SKM-1 treated with dmso at 0.1 percent for 144 hours (cell line): Measurements from ENCODE around the gene AKR1C2.
"Not testable (repeated sequence)": the region's sequence is repeated elsewhere in the genome, so short reads cannot be mapped to it uniquely, and the experiment has no call there.

ENCODE experiments used
- DNase-seq: peaks from one replicate; lab custom pipeline; 2025; ENCODE audit not compliant: unreplicated experiment; lab: John Stamatoyannopoulos, UW

AKR1C2 gene

DNA sequence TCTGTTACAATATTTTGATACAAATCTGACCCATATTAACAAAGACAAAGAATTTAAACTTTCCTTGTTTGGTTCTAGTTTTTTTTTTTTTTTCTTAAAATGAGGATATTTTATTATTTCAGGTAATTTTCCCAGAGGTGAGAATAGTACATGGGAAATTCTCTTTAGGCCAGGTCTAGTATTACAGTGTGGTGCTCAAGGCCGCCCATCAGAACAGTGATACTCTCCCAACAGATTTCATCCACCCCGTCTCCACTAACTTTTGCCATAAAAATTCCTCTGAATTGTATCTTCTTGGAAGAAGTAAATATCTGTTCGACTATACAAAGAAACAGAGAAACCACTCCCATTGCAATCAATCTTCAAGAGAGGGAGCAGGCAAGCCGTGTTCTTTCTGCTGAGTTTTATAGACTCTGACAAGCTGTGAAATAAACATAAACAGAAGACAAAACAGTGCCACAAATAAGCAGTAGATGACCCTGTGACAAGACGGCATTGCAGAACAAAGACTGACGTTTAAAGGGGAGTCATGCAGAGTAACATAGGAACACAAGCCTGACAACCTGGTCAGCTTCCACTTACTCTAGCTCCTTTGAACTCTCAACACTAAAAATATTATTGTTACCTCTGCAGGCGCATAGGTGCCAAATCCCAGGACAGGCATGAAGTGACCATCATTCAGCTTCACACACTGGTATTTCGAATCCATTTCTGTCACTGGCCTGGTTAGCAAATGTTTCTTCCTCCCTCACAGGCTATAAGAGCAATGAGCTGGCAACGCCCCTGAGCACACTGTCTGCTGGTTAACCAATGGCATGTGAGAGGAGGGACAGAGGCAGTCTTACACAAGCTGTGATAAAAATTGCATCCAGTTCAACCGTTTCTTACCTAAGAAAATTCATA is at the start of gene AKR1C2:
AKR1C2 (minus strand) TSS at position 731 of the 903 bp plus-strand sequence; CDS start at position 709, 22 bp downstream.
- DNase-seq: not testable (repeated sequence)

DNA sequence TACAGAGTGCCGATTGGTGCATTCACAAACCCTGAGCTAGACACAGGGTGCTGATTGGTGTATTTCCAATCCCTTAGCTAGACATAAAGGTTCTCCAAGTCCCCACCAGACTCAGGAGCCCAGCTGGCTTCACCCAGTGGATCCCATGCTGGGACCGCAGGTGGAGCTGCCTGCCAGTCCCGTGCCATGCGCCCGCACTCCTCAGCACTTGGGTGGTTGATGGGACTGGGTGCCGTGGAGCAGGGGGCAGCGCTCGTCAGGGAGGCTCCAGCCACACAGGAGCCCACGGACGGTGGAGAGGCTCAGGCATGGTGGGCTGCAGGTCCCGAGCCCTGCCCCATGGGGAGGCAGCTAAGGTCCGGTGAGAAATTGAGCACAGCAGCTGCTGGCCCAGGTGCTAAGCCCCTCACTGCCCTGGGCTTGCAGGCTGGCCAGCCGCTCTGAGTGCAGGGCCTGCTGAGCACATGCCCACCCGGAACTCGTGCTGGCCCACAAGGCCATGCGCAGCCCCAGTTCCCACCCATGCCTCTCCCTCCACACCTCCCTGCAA is 49.4 kb upstream of the AKR1C2 start:
- DNase-seq: not testable (repeated sequence)

DNA sequence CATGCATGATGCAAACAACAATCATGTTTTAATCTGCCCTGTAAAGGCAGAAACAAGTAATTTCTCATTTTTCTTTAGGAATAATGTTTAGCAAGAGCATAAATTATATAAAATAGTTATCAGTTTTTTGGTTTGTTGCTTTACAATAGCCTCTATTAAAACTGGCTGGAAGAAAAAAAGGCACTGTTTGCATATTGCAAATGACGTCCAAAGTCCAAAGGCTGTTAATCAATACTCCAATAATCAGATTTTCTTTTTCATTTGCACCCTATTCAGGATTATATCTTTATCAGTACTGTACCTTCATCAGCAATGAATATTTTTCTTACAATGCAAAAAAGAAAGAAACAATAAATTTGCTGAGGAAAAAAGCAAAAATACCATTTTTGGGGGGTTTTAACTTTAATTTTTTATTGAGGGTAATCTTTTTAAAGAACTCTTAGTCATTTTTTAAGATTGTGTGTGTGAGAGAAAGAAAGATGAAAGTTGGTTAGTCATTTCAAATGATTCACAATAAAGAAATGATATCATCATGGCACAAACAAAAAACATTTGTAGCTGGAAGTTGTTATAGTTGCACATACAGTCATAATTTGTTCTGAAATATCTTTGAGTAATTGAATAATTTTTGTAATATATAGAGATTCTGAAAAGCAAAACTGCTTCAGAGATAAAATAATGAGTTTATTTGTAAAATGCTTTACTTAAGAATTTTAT is 44.4 kb upstream of the AKR1C2 start:
- DNase-seq: no peak

DNA sequence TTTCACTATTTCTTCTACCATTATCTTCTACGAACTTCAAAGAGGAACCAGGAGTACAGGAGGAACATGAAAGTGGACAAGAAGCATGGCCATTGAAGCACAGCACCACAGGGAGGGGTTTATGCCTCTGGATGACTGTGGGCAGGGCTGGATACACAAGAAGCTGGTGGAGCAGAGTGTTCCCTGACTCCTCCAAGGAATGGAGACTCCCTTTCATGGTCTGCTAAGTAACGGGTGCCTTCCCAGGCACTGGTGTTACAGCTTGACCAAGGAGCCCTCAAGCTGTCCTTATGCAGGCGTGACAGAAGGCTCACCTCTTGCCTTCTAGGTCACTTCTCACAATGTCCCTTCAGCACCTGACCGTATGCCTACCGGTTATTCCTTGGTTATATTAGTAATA is 43.4 kb upstream of the AKR1C2 start:
- not testable (repeated sequence) for DNase-seq

DNA sequence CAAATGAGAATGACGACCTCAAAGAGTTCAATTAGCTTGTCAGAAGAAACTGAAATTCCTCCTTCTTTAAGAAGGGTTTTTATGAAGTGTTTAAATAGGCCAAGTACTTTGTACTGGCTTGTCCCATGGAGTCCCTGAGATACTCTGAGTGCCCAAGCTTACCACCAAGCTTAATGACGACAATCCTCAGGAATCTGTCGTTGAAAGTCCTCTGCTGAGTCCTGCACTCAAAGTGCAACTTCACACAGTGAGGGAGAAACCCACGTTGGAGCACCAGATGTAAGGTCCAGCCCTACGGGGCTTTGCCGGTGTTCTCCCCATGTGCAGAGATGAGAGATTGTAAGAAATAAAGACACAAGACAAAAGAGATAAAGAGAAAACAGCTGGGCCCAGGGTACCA is 42.8 kb upstream of the AKR1C2 start:
- DNase-seq: no peak

DNA sequence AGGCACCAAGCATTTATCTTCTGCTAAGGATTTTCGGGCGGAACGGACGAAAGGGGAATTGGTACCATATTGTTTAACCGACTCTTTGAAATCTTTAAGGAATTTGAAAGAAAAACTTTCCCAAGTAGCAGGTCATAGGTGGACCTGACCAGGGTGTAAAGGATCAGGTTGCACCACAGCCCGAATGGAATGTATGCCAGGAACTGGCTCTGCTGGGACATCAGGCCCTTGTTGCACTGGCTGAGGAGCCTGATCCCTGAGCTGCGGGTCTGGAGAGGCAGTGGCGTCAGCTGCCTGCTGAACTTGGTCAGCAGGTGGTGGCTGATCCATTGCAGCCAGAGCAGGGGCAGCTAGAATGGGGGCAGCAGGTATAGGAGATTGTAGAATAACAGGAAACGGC is 41.4 kb upstream of the AKR1C2 start:
- DNase-seq: no peak

DNA sequence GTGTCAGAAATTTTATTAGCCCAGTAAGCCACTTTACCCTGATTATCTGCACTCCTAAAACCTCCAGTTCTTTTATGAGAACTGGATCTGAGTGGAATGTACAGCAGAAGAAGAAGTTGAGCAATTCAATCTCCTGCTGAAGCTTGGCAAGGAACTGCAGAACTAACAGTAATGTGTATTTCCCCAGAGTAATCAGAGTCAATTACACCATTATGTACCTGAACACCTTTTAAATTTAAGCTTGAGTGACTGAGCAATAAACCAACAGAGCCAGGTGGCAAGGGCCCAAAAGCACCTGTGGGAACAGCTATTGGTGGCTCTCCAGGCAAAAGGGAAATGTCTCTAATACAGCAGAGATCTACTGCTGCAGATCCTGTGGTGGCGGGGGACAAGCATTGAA is 40.1 kb upstream of the AKR1C2 start:
- no peak for DNase-seq

DNA sequence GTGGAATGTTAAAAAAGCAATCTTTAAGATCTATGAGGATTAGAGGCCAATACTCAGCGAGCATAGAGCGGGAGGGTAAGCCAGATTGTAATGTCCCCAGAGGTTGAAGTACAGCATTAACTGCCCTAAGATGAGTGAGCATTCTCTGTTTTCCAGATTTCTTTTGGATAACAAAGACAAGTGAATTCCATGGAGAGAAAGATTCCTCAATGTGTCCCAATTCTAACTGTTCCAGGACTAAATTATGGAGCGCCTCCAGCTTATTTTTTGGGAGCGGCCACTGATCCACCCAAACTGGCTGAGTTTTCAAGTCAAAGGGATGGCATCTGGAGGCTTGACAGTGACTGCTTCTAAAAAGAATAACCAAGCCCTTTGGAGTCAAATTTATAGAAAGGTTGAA is 39.3 kb upstream of the AKR1C2 start:
- DNase-seq: no peak

DNA sequence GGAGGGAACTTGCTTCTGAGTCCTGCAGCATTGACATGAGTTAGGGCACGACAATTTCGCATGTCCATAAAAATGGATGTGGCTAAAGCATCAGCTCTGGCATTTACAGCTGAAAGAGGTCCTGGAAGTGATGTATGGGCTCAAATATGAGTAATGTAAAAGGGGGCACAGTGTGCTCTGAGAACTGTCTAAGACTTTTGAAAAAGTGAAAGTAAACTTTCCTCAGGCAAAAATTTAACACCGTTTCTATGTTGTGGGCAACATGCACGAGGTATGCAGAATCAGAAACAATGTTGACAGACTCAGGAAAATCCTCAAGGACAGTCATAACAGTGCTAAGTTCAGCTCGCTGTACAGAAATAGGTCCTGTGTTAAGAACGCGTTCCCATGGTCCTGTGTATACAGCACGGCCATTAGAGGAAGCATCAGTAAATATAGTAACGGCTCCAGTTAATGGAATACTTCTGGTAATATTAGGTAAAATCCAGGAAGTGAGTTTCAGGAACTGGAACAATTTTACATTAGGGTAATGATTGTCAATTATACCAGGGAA is 37.9 kb upstream of the AKR1C2 start:
- DNase-seq: no peak

DNA sequence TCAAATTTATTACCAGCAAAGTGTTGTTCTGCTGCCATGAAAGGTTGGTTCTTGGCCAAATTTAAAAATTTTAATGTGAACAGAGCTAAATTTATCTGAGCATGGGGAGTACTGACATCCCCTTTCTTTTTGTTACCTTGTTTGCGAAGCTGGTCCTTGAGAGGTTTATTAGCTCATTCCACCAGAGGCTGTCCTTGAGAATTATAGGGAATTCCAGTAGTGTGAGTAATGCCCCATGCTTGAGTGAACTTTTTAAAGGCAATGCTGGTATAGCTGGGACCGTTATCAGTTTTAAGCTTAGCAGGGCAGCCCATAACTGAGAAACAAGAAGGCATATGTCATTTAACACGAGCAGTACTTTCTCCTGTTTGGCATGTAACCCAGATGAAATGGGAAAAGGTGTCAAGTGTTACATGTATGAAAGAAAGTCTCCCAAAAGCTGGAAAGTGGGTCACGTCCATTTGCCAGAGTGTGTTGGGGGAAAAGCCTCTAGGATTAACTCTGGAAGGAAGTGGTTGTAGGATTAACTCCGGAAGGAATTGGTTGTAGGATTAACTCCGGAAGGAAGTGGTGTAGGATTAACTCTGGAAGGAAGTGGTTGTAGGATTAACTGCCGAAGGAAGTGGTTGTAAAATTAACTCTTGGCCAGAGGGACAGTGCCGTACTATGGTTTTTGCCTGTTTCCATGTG is 37.3 kb upstream of the AKR1C2 start:
- no peak for DNase-seq

DNA sequence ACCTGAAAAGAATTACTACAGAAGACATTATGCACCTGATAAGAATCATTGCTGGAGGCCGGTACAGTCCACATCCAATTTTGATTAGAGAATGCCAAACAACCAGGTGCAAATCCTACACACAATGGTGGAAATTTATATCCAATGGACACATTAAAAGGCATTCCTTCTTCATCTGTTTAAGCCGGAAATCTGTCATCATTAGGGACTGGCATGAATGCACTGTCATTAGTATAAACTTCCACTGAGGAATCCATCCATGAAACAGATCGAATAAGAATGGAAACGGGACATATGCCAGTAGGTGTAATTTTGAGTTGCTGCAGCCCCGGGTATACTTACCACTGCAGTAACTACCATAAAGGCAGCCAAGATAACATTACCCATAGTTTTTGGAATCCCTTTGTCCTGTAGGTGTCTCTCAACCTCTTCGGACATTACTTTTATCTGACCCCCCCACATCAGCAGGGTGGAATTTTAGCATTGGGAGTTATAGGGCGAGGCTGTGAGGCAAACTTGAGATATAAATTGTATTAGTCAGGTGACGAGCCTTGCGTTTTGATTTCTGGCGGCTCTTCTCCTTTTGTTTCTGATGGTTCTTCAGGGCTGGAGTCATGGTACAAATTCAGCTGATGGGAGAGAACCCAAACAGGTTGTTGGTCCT is 36.5 kb upstream of the AKR1C2 start:
- DNase-seq: no peak

DNA sequence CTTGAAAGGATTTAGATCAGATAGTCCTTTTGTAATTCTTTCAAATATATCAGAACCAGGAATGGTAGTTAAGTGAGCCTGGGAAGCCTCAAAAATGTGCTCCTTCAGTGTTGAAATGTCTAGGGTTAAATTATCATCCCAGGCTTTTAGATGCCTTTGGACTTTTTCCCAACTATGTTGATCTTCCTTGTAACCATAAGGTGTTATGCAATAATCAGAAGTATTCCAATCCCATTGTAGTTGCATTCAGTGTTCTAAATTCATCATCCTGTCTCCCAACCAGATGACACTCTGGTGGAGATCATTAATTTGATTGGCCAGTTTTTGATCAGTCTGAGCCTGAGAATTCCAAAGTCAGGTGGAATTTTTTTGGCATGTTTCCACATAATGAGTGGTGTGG is 35.1 kb upstream of the AKR1C2 start:
- no peak for DNase-seq

DNA sequence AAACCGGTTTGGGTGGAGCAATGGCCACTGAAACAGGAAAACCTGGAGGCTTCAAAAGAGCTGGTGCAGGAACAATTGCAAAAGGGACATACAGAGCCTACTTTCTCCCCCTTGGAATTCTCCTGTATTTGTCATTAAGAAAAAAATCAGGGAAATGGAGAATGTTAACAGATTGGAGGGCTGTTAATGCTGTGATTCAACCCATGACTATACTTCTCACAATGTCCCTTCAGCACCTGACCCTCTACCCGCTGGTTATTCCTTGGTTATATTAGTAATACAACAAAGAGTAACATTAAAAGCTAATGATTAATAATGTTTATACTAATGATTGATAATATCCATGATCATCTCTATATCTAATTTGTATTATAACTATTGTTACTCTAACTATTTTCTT is 34.4 kb upstream of the AKR1C2 start:
- no peak for DNase-seq

DNA sequence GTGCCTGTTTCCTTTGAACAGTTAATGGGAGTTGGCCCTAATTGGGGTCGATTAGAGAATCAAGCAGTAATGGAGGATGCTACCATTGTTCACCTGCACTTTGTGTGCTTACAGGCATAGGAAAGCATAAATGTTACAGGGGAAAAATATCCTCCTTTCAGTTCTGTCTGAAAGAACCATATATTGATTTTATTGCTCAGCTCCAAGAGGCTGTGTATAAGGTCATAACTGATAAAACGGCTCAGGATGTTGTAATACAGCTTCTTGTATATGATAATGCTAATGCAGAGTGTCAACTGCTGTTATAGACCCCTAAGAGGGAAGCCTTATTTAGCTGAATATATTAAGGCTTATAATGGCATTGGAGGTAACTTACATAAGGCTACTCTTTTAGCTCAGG is 32.9 kb upstream of the AKR1C2 start:
- no peak for DNase-seq

DNA sequence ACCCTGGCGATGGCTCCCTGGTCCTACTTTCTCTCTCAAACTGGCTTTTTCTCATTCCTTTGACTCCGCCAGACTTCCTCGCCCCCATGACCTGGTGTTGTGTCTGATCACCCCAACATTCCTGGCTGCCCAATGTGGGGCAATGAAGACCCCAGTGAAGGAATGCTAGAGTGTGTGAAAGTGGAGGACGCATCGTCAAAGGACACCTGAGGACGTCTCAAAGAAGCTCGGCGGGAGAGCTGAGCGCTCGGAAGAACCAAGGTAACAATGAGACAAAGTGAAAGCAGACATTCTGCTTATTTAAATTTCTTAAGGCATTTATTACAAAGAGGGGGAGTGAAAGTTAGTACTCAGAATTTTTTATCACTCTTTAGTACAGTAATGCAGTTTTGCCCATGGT is 31.7 kb upstream of the AKR1C2 start:
- no peak for DNase-seq

DNA sequence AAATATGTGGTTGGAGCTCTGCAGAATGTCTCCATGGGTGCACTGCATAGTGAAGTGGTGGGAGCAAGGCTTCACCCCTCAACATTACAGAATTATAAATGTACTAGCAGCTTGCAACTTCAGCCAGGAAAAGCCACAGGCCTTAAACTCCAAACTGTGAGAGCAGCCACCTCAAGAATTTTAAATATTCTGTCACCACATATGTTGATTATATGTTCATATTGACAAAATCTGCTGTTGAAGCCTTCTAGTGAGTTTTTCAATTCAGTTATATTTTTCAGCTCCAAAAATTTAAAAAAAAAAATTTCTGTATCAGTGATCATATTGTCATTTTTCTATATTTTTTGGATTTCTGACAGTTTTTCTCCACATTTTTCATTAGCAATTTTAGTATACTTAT is 30.9 kb upstream of the AKR1C2 start:
- DNase-seq: no peak

DNA sequence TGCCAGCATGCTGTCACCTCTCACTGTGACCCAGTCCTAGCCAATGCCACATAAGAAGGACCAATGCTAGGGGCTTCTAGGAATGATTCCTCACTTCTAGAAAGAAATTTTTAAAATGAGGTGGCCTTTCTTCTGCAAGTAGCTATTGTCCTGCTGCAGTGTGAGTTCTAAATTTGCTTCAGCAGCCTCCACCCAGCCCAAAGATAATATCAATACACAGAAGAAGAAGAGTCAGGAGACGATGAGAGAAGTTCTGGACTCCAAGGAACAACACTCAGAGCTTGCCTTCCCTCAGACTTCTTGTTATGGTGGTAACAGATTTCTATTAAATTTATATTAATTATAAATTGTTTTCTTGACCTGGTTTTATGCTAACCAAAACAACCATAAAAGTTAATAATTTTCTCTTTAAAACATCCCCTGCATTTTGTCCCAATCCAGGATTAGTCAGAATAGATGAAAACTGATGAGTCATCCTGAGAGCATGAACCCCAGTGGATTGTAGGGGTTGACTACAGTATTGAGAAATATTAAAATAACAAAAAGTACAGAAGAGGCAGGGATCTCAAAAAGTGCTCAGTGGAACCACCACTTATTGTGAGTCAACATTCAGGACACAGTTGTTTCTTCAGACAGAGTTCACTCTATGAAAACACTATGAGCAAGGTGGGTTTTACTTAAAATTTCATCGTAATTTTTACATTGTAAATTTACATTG is 29.6 kb upstream of the AKR1C2 start:
- no peak for DNase-seq

DNA sequence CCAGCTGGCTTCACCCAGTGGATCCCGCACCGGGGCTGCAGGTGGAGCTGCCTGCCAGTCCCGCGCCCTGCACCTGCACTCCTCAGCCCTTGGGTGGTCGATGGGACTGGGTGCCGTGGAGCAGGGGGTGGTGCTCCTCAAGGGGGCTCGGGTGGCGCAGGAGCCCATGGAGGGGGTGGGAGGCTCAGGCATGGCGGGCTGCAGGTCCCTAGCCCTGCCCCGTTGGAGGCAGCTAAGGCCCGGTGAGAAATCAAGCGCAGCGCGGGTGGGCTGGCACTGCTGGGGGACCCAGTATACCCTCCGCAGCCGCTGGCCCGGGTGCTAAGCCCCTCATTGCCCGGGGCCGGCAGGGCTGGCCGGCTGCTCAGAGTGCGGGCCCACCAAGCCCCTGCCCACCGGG is 28.8 kb upstream of the AKR1C2 start:
- DNase-seq: not testable (repeated sequence)

DNA sequence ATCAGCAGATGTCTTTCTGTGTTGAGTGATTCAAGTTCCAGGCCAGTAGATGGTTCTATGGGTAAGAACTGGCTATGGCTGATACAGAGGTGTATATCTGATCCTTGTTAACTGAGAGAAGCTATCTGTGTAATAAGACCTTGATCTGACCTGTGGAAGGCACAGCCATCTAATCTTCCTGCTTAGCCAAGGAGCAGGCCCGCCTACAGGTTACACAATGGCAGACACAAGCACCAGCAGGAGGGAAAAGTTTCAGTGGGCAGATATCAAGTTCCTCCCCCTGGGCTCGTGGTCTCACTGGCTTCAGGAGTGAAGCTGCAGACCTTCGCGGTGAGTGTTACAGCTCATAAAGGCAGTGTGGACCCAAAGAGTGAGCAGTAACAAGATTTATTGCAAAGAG is 27.9 kb upstream of the AKR1C2 start:
- DNase-seq: not testable (repeated sequence)

DNA sequence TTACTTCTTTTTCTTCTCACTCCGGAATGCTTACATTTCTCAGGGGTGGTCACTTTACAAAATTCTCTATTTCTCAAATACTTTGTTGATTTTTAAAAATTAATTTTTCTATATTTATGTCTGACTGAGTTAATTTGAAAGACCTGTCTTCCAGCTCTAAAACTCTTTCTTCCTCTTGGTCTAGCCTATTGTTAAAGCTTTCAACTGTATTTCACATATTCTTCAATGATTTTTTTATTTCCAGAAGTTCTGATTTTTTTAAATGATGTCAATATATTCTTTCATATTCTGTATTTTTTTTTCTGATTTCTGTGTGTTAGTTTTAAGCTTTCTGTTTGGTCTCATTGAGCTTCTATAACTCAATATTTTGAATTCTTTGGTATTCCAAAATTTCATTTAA is 27.3 kb upstream of the AKR1C2 start:
- no peak for DNase-seq
